AG04450 (cell line): ENCODE measurements around the gene CBX2. TPM values are rescaled to one million over a fixed set of nuclear protein-coding genes. Genes with fewer than 3 reads are reported as not detected.

Experiments used
- CTCF ChIA-PET: fragments of 300-600, 350-600 bp; formaldehyde crosslinking; extraction: SDS; loops from one replicate; lab custom pipeline; 2022; ENCODE audit warnings: antibody characterized with exemption, inconsistent platforms; lab: Charles Lee
- POLR2A ChIA-PET: fragments of 350-600 bp; formaldehyde crosslinking; extraction: SDS; loops from one replicate; lab custom pipeline; 2021; ENCODE audit warnings: antibody characterized with exemption, inconsistent platforms; lab: Yijun Ruan, JAX
- DNase-seq: peaks from one replicate; pipeline ENCODE4 v3.0.0-alpha.2; 2011; ENCODE audit warnings: low read depth, low spot score
- H3K27ac ChIP-seq: one replicate; pipeline ENCODE4 v1.5.1; 2012; ENCODE audit warnings: low read depth, low read length, control low read depth
- H3K27me3 ChIP-seq: one replicate; pipeline ENCODE4 v1.6.0; 2012; ENCODE audit warnings: low read length; ENCODE audit not compliant: control insufficient read depth, insufficient read depth
- H3K4me3 ChIP-seq: 2 replicates; pipeline ENCODE4 v1.5.1; 2011; ENCODE audit warnings: mild to moderate bottlenecking, low read depth, low read length, control low read depth
- H3K9me3 ChIP-seq: 2 replicates; pipeline ENCODE4 v1.5.1; 2012; ENCODE audit warnings: low read length; ENCODE audit not compliant: control insufficient read depth, insufficient read depth
- polyA plus RNA-seq: library from polyadenylated mRNA; depleted of rRNA; stranded (reverse); fragments of >200 nt; gene quantifications from 2 replicates; pipeline ENCODE4 v1.2.3, GENCODE V29; 2011
- TF ChIP-seq, protein P1 (sequence below): IDR thresholded peaks from 2 replicates; pipeline ENCODE4 v1.5.1; 2011; ENCODE audit warnings: low read depth, low read length, control low read depth, inconsistent platforms

Gene CBX2
- polyA plus RNA-seq, 1 experiment = 2.3 TPM

GRCh38 chr17:79824234-79824633, 46.3 kb downstream of the CBX2 start:
- ChIA-PET CTCF (interaction anchor here (1.1 to 1.3 kb wide), 2 partner anchors 11 to 12 kb away, joined by 3 to 4 read pairs; no protein-coding TSS in a partner anchor), POLR2A (no interaction called here)
- Histone ChIP-seq H3K27me3 (peaks cover 18% of the 10 kb centered on the region), H3K9me3 (no peaks in the 10 kb centered on the region; the same call in 1 of the 2 replicates), H3K27ac (no peak overlapping the region), H3K4me3 (no peak overlapping the region)
- TF ChIP-seq, protein P1, sequence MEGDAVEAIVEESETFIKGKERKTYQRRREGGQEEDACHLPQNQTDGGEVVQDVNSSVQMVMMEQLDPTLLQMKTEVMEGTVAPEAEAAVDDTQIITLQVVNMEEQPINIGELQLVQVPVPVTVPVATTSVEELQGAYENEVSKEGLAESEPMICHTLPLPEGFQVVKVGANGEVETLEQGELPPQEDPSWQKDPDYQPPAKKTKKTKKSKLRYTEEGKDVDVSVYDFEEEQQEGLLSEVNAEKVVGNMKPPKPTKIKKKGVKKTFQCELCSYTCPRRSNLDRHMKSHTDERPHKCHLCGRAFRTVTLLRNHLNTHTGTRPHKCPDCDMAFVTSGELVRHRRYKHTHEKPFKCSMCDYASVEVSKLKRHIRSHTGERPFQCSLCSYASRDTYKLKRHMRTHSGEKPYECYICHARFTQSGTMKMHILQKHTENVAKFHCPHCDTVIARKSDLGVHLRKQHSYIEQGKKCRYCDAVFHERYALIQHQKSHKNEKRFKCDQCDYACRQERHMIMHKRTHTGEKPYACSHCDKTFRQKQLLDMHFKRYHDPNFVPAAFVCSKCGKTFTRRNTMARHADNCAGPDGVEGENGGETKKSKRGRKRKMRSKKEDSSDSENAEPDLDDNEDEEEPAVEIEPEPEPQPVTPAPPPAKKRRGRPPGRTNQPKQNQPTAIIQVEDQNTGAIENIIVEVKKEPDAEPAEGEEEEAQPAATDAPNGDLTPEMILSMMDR = no peak
- DNase-seq = no peak

GRCh38 chr17:79824893-79825579, 47.1 kb downstream of the CBX2 start:
- Histone ChIP-seq H3K27ac (no peak overlapping the region), H3K4me3 (no peak overlapping the region), H3K9me3 (no peaks in the 10 kb centered on the region; the same call in 1 of the 2 replicates), H3K27me3 (peaks cover 11% of the 10 kb centered on the region)
- ChIA-PET CTCF (interaction anchor here (0.8 to 1.7 kb wide), 3 partner anchors 10 to 19 kb away, joined by 3 to 5 read pairs (median 5); partner anchors contain the start of gene CBX4), POLR2A (interaction anchor here (0.7 kb wide), 1 partner anchor 28 kb away, joined by 3 read pairs; the partner anchor contains the start of gene CBX8)
- DNase-seq = no peak
- TF ChIP-seq, protein P1 = no peak

- POLR2A ChIA-PET = interaction anchor here (0.7 kb wide), 1 partner anchor 28 kb away, joined by 3 read pairs; the partner anchor contains the start of gene CBX8
- CTCF ChIA-PET = interaction anchor here (0.8 to 1.7 kb wide), 3 partner anchors 10 to 19 kb away, joined by 3 to 5 read pairs (median 5); partner anchors contain the start of gene CBX4
- Histone ChIP-seq H3K27ac (no peak overlapping the region), H3K4me3 (no peak overlapping the region), H3K9me3 (no peaks in the 10 kb centered on the region; the same call in 1 of the 2 replicates), H3K27me3 (peaks cover 6% of the 10 kb centered on the region)
- TF ChIP-seq, protein P1 = no peak
- DNase-seq = no peak
Measured at GRCh38 chr17:79825580-79825921, 47.6 kb downstream of the CBX2 start.

- Histone ChIP-seq H3K9me3 (no peaks in the 10 kb centered on the region; the same call in 1 of the 2 replicates), H3K27ac (no peak overlapping the region), H3K27me3 (peaks cover 6% of the 10 kb centered on the region), H3K4me3 (no peak overlapping the region)
- no peak for DNase-seq
- POLR2A ChIA-PET = no interaction called here
- TF ChIP-seq, protein P1 = no peak
- CTCF ChIA-PET = interaction anchor here (0.8 to 1.7 kb wide), 4 partner anchors 9 to 37 kb away, joined by 3 to 5 read pairs (median 4); partner anchors contain the start of gene CBX4
Measured at GRCh38 chr17:79826204-79826680, 48.3 kb downstream of the CBX2 start.
